ENCODE measurements around the gene ZNF428.
"Not testable (repeated sequence)": the region's sequence is repeated elsewhere in the genome, so short reads cannot be mapped to it uniquely, and the experiment has no call there.

The ZNF428 gene

GRCh38 chr19:43592800-43593350 lies 26.6 kb downstream of the ZNF428 start:
- DNase-seq (ENCODE audit: low read depth, low spot score) = no peak

GRCh38 chr19:43591904-43592772 lies 27.3 kb downstream of the ZNF428 start:
- no peak for DNase-seq (ENCODE audit: low read depth, low spot score)

GRCh38 chr19:43589678-43590077 lies 29.8 kb downstream of the ZNF428 start:
- no peak for DNase-seq (ENCODE audit: low read depth, low spot score)

GRCh38 chr19:43589277-43589676 lies 30.2 kb downstream of the ZNF428 start:
- DNase-seq (ENCODE audit: low read depth, low spot score) = no peak

GRCh38 chr19:43587029-43587428 lies 32.4 kb downstream of the ZNF428 start:
- DNase-seq (ENCODE audit: low read depth, low spot score) = not testable (repeated sequence)

- DNase-seq (ENCODE audit: low read depth, low spot score) = no peak
Observed at GRCh38 chr19:43586346-43586745, 33.1 kb downstream of the ZNF428 start.

- no peak for DNase-seq (ENCODE audit: low read depth, low spot score)
Observed at GRCh38 chr19:43584484-43584883, 34.9 kb downstream of the ZNF428 start.

GRCh38 chr19:43582495-43582894 lies 36.9 kb downstream of the ZNF428 start:
- DNase-seq (ENCODE audit: low read depth, low spot score) = no peak

GRCh38 chr19:43581467-43581866 lies 38.0 kb downstream of the ZNF428 start:
- no peak for DNase-seq (ENCODE audit: low read depth, low spot score)

- no peak for DNase-seq (ENCODE audit: low read depth, low spot score)
Observed at GRCh38 chr19:43578787-43579186, 40.6 kb downstream of the ZNF428 start.

- no peak for DNase-seq (ENCODE audit: low read depth, low spot score)
Observed at GRCh38 chr19:43575955-43576878, 43.2 kb downstream of the ZNF428 start.

GRCh38 chr19:43575156-43575950 lies 44.1 kb downstream of the ZNF428 start, which contains the start of the genes PINLYP and XRCC1:
Gene PINLYP (plus strand): TSS chr19:43575801. CDS start chr19:43577192, 1,391 bp downstream.
Gene XRCC1 (minus strand): TSS chr19:43575527. CDS start chr19:43575458, 69 bp downstream.
- peak; percentile 99 for DNase-seq (ENCODE audit: low read depth, low spot score)

GRCh38 chr19:43574424-43575155 lies 44.8 kb downstream of the ZNF428 start:
- peak; percentile 63 for DNase-seq (ENCODE audit: low read depth, low spot score)

GRCh38 chr19:43572171-43572588 lies 47.2 kb downstream of the ZNF428 start:
- no peak for DNase-seq (ENCODE audit: low read depth, low spot score)

GRCh38 chr19:43570174-43570791 lies 49.1 kb downstream of the ZNF428 start:
- no peak for DNase-seq (ENCODE audit: low read depth, low spot score)

- no peak for DNase-seq (ENCODE audit: low read depth, low spot score)
Observed at GRCh38 chr19:43569657-43570056, 49.8 kb downstream of the ZNF428 start.

- no peak for DNase-seq (ENCODE audit: low read depth, low spot score)
Observed at GRCh38 chr19:43564800-43565199, 54.6 kb downstream of the ZNF428 start.

GRCh38 chr19:43563816-43564457 lies 55.5 kb downstream of the ZNF428 start:
- no peak for DNase-seq (ENCODE audit: low read depth, low spot score)

GRCh38 chr19:43562698-43563241 lies 56.7 kb downstream of the ZNF428 start:
- peak; percentile 70 for DNase-seq (ENCODE audit: low read depth, low spot score)
